ENCODE data around the gene AZGP1.
"Not testable (repeated sequence)": the region's sequence is repeated elsewhere in the genome, so short reads cannot be mapped to it uniquely, and the experiment has no call there.

DNA sequence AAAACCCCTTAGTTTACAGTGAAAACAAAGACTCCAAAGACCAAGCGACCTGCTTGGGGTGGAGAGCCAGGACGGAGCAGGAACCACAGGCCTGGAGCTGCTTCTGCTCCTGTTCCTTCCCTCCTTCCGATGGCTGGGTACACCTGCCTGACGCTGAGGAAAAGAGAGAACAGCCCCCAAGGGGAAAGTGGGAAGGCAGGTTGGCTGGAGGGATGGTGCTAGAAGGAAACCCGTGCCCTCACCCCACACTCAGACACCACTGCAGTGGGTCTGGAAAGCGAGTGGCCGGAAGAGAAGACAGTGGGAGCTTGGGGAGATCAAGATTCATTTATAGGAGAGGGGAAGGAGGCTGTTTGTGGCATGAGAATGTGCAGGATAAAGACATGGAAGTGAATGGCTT, 5.2 kb upstream of the AZGP1 start:
- TF ChIP-seq, protein P1, sequence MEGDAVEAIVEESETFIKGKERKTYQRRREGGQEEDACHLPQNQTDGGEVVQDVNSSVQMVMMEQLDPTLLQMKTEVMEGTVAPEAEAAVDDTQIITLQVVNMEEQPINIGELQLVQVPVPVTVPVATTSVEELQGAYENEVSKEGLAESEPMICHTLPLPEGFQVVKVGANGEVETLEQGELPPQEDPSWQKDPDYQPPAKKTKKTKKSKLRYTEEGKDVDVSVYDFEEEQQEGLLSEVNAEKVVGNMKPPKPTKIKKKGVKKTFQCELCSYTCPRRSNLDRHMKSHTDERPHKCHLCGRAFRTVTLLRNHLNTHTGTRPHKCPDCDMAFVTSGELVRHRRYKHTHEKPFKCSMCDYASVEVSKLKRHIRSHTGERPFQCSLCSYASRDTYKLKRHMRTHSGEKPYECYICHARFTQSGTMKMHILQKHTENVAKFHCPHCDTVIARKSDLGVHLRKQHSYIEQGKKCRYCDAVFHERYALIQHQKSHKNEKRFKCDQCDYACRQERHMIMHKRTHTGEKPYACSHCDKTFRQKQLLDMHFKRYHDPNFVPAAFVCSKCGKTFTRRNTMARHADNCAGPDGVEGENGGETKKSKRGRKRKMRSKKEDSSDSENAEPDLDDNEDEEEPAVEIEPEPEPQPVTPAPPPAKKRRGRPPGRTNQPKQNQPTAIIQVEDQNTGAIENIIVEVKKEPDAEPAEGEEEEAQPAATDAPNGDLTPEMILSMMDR (IDR thresholded peaks at IDR 0.05; ENCODE audit: borderline replicate concordance, extremely low read depth, low read length, poor library complexity, severe bottlenecking), result not testable (repeated sequence)
- TF ChIP-seq EZH2 (IDR thresholded peaks at IDR 0.05; ENCODE audit: borderline replicate concordance, low read depth, low read length, severe bottlenecking), result not testable (repeated sequence)

Data from DND-41 (cell line).